SK-N-SH (cell line): ENCODE results near the gene KRT4.

Source experiments
- EZH2phosphoT487 ChIP-seq: fragments of 200-600 bp; sonication (generic); IDR thresholded peaks from 2 replicates; pipeline ENCODE4 v1.6.1; 2017; ENCODE audit warnings: low read depth, mixed run types, mild to moderate bottlenecking, antibody characterized with exemption, moderate library complexity, borderline replicate concordance
- GABPA ChIP-seq: IDR thresholded peaks from 2 replicates; pipeline ENCODE4 v1.4.0; 2012; ENCODE audit warnings: low read depth, mild to moderate bottlenecking
- NFIC ChIP-seq: IDR thresholded peaks from 2 replicates; pipeline ENCODE4 v1.4.0; 2012; ENCODE audit warnings: borderline replicate concordance
- POLR2AphosphoS5 ChIP-seq: IDR thresholded peaks from 2 replicates; pipeline ENCODE4 v1.6.1; 2012; ENCODE audit warnings: low read depth, low read length
- RAD21 ChIP-seq: IDR thresholded peaks from 2 replicates; pipeline ENCODE4 v1.6.1; 2012; ENCODE audit warnings: mild to moderate bottlenecking, low read length
- RCOR1 ChIP-seq: fragments of 150-350 bp; IDR thresholded peaks from 2 replicates; pipeline ENCODE4 v1.6.1; 2017; ENCODE audit warnings: antibody characterized with exemption, low read length
- TAF1 ChIP-seq: IDR thresholded peaks from 2 replicates; pipeline ENCODE4 v1.6.1; 2012; ENCODE audit warnings: low read depth, mild to moderate bottlenecking, low read length, moderate library complexity, borderline replicate concordance
- TF ChIP-seq, protein P1 (sequence below): fragments of 200-600 bp; sonication (generic); IDR thresholded peaks from 2 replicates; pipeline ENCODE4 v1.6.1; 2017; ENCODE audit warnings: antibody characterized with exemption, mild to moderate bottlenecking, moderate library complexity
- TF ChIP-seq, protein P2 (sequence below): fragments of 150-350 bp; IDR thresholded peaks from 2 replicates; pipeline ENCODE4 v1.6.1; 2017; ENCODE audit warnings: antibody characterized with exemption, low read length, low read depth, borderline replicate concordance
- TF ChIP-seq, protein P3 (sequence below): fragments of 150-350 bp; IDR thresholded peaks from 2 replicates; pipeline ENCODE4 v1.6.1; 2016; ENCODE audit warnings: mild to moderate bottlenecking, low read depth, low read length
- TF ChIP-seq, protein P4 (sequence below): IDR thresholded peaks from 2 replicates; pipeline ENCODE4 v1.4.0; 2012; ENCODE audit warnings: low read depth

DNA sequence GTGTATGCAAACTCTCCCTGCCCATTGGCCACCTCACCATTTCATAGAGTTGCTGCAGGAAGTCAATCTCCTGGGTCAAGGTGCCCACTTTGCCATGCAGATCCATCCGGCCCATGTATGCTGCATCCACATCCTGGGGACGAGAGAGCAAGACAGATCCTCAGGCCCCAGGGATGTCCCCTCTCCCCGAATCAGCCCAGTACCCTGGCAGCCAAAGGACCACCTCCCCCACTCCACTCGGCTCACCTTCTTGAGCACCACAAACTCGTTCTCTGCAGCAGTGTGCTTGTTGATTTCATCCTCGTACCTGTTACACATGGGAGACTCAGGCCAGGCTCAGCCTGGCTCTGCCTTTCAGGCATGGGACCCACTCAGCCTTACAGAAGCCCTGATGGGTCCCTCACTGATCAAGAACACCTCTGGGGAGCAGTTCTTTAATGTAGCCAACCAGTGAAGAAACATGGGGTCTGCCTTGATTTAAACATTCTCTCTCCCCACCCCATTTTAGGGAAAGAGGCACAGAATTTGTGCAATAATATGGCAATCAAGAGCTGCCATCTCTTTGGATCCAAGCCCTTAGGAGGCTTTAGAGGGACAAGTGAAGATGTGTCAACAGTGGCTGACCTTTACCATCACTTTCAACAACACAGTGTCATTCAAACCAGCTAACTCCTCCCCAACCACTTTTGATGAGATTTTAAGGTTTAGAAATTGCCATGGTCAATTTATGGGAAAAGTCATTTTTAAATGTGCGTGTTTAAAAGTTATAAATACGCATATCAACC is 16.3 kb upstream of the KRT4 start:
- TF ChIP-seq GABPA (no peak), RAD21 (no peak), RCOR1 (no peak), NFIC (no peak), POLR2AphosphoS5 (no peak), TAF1 (no peak), EZH2phosphoT487 (no peak)
- TF ChIP-seq, protein P1, sequence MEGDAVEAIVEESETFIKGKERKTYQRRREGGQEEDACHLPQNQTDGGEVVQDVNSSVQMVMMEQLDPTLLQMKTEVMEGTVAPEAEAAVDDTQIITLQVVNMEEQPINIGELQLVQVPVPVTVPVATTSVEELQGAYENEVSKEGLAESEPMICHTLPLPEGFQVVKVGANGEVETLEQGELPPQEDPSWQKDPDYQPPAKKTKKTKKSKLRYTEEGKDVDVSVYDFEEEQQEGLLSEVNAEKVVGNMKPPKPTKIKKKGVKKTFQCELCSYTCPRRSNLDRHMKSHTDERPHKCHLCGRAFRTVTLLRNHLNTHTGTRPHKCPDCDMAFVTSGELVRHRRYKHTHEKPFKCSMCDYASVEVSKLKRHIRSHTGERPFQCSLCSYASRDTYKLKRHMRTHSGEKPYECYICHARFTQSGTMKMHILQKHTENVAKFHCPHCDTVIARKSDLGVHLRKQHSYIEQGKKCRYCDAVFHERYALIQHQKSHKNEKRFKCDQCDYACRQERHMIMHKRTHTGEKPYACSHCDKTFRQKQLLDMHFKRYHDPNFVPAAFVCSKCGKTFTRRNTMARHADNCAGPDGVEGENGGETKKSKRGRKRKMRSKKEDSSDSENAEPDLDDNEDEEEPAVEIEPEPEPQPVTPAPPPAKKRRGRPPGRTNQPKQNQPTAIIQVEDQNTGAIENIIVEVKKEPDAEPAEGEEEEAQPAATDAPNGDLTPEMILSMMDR: no peak
- TF ChIP-seq, protein P2, sequence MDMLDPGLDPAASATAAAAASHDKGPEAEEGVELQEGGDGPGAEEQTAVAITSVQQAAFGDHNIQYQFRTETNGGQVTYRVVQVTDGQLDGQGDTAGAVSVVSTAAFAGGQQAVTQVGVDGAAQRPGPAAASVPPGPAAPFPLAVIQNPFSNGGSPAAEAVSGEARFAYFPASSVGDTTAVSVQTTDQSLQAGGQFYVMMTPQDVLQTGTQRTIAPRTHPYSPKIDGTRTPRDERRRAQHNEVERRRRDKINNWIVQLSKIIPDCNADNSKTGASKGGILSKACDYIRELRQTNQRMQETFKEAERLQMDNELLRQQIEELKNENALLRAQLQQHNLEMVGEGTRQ: no peak
- TF ChIP-seq, protein P3, sequence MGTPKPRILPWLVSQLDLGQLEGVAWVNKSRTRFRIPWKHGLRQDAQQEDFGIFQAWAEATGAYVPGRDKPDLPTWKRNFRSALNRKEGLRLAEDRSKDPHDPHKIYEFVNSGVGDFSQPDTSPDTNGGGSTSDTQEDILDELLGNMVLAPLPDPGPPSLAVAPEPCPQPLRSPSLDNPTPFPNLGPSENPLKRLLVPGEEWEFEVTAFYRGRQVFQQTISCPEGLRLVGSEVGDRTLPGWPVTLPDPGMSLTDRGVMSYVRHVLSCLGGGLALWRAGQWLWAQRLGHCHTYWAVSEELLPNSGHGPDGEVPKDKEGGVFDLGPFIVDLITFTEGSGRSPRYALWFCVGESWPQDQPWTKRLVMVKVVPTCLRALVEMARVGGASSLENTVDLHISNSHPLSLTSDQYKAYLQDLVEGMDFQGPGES: no peak
- TF ChIP-seq, protein P4, sequence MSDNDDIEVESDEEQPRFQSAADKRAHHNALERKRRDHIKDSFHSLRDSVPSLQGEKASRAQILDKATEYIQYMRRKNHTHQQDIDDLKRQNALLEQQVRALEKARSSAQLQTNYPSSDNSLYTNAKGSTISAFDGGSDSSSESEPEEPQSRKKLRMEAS: no peak
